ENCODE data around the gene ALDOB. TPM values are rescaled to one million over a fixed set of nuclear protein-coding genes. Genes with fewer than 3 reads are reported as not detected.
"Not testable (repeated sequence)": the region's sequence is repeated elsewhere in the genome, so short reads cannot be mapped to it uniquely, and the experiment has no call there.

ALDOB gene
- total and polyA plus RNA-seq, 2 of the 13 experiments (the other 11 are each of a cell fraction or from before 2014, with no cell fraction given): 0.29 to 0.97 TPM

DNA sequence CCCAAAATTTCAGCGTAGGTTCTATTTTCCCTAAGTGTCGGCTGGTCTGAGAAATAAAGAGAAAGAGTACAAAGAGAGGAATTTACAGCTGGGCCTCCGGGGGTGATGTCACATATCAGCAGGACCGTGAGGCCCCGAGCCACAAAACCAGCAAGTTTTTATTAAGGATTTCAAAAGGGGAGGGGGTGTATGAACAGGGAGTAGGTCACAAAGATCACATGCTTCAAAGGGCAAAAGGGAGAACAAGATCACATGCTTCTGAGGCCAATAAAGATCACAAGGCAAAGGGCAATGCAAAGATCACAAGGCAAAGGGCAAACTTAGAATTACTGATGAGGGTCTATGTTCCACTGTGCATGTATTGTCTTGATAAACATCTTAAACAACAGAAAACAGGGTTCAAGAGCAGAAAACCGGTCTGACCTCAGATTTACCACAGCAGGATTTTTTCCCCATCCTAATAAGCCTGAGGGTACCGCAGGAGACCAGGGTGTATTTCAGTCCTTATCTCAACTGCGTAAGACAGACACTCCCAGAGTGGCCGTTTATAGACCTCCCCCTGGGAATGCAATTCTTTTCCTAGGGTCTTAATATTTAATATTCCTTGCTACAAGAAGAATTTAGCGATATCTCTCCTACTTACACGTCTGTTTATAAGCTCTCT is 50.6 kb downstream of the ALDOB start, which contains the start of gene BAAT (continued):
- TF ChIP-seq, protein P1, sequence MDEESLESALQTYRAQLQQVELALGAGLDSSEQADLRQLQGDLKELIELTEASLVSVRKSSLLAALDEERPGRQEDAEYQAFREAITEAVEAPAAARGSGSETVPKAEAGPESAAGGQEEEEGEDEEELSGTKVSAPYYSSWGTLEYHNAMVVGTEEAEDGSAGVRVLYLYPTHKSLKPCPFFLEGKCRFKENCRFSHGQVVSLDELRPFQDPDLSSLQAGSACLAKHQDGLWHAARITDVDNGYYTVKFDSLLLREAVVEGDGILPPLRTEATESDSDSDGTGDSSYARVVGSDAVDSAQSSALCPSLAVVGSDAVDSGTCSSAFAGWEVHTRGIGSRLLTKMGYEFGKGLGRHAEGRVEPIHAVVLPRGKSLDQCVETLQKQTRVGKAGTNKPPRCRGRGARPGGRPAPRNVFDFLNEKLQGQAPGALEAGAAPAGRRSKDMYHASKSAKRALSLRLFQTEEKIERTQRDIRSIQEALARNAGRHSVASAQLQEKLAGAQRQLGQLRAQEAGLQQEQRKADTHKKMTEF (CRISPR knock-in tag; IDR thresholded peaks at IDR 0.05): 0 out of 2 replicates have a peak, but pooled peaks have one; percentile 32
- TF ChIP-seq, protein P2, sequence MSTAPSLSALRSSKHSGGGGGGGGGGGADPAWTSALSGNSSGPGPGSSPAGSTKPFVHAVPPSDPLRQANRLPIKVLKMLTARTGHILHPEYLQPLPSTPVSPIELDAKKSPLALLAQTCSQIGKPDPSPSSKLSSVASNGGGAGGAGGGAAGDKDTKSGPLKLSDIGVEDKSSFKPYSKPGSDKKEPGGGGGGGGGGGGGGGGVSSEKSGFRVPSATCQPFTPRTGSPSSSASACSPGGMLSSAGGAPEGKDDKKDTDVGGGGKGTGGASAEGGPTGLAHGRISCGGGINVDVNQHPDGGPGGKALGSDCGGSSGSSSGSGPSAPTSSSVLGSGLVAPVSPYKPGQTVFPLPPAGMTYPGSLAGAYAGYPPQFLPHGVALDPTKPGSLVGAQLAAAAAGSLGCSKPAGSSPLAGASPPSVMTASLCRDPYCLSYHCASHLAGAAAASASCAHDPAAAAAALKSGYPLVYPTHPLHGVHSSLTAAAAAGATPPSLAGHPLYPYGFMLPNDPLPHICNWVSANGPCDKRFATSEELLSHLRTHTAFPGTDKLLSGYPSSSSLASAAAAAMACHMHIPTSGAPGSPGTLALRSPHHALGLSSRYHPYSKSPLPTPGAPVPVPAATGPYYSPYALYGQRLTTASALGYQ (CRISPR knock-in tag; IDR thresholded peaks at IDR 0.05): peak; percentile 57; the same call in 1 of the 2 replicates
- TF ChIP-seq, protein P3, sequence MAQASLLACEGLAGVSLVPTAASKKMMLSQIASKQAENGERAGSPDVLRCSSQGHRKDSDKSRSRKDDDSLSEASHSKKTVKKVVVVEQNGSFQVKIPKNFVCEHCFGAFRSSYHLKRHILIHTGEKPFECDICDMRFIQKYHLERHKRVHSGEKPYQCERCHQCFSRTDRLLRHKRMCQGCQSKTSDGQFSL (CRISPR knock-in tag; IDR thresholded peaks at IDR 0.05): 0 out of 2 replicates have a peak, but pooled peaks have one; percentile 21
- 0 out of 2 replicates have a peak, but pooled peaks have one; percentile 14 for TF ChIP-seq THAP11 (CRISPR knock-in tag; IDR thresholded peaks at IDR 0.05)
- TF ChIP-seq MEIS2 (CRISPR knock-in tag; IDR thresholded peaks at IDR 0.05): 0 out of 2 replicates have a peak, but pooled peaks have one; percentile 27
- 0 out of 2 replicates have a peak, but pooled peaks have one; percentile 22 for TF ChIP-seq GATAD2A (CRISPR knock-in tag; IDR thresholded peaks at IDR 0.05)
- TF ChIP-seq, protein P4, sequence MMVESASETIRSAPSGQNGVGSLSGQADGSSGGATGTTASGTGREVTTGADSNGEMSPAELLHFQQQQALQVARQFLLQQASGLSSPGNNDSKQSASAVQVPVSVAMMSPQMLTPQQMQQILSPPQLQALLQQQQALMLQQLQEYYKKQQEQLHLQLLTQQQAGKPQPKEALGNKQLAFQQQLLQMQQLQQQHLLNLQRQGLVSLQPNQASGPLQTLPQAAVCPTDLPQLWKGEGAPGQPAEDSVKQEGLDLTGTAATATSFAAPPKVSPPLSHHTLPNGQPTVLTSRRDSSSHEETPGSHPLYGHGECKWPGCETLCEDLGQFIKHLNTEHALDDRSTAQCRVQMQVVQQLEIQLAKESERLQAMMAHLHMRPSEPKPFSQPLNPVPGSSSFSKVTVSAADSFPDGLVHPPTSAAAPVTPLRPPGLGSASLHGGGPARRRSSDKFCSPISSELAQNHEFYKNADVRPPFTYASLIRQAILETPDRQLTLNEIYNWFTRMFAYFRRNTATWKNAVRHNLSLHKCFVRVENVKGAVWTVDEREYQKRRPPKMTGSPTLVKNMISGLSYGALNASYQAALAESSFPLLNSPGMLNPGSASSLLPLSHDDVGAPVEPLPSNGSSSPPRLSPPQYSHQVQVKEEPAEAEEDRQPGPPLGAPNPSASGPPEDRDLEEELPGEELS (CRISPR knock-in tag; IDR thresholded peaks at IDR 0.05): peak; percentile 39; the same call in 1 of the 2 replicates
- TF ChIP-seq SOX6 (IDR thresholded peaks at IDR 0.05): not testable (repeated sequence)
- TF ChIP-seq SOX6 (CRISPR knock-in tag; IDR thresholded peaks at IDR 0.05): 0 out of 2 replicates have a peak, but pooled peaks have one; percentile 17
- TF ChIP-seq, protein P5, sequence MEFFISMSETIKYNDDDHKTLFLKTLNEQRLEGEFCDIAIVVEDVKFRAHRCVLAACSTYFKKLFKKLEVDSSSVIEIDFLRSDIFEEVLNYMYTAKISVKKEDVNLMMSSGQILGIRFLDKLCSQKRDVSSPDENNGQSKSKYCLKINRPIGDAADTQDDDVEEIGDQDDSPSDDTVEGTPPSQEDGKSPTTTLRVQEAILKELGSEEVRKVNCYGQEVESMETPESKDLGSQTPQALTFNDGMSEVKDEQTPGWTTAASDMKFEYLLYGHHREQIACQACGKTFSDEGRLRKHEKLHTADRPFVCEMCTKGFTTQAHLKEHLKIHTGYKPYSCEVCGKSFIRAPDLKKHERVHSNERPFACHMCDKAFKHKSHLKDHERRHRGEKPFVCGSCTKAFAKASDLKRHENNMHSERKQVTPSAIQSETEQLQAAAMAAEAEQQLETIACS (CRISPR knock-in tag; IDR thresholded peaks at IDR 0.05): 0 out of 2 replicates have a peak, but pooled peaks have one; percentile 20
- TF ChIP-seq ZFY (CRISPR knock-in tag; IDR thresholded peaks at IDR 0.05): 0 out of 2 replicates have a peak, but pooled peaks have one; percentile 25
- TF ChIP-seq NKX3-1 (CRISPR knock-in tag; IDR thresholded peaks at IDR 0.05): peak; percentile 68; the same call in 1 of the 2 replicates
- TF ChIP-seq ISL2 (CRISPR knock-in tag; IDR thresholded peaks at IDR 0.05): peak; percentile 25; the same call in 1 of the 2 replicates
- TF ChIP-seq ZNF878 (CRISPR knock-in tag; IDR thresholded peaks at IDR 0.05): peak; percentile 34; the same call in 1 of the 2 replicates
- TF ChIP-seq, protein P6, sequence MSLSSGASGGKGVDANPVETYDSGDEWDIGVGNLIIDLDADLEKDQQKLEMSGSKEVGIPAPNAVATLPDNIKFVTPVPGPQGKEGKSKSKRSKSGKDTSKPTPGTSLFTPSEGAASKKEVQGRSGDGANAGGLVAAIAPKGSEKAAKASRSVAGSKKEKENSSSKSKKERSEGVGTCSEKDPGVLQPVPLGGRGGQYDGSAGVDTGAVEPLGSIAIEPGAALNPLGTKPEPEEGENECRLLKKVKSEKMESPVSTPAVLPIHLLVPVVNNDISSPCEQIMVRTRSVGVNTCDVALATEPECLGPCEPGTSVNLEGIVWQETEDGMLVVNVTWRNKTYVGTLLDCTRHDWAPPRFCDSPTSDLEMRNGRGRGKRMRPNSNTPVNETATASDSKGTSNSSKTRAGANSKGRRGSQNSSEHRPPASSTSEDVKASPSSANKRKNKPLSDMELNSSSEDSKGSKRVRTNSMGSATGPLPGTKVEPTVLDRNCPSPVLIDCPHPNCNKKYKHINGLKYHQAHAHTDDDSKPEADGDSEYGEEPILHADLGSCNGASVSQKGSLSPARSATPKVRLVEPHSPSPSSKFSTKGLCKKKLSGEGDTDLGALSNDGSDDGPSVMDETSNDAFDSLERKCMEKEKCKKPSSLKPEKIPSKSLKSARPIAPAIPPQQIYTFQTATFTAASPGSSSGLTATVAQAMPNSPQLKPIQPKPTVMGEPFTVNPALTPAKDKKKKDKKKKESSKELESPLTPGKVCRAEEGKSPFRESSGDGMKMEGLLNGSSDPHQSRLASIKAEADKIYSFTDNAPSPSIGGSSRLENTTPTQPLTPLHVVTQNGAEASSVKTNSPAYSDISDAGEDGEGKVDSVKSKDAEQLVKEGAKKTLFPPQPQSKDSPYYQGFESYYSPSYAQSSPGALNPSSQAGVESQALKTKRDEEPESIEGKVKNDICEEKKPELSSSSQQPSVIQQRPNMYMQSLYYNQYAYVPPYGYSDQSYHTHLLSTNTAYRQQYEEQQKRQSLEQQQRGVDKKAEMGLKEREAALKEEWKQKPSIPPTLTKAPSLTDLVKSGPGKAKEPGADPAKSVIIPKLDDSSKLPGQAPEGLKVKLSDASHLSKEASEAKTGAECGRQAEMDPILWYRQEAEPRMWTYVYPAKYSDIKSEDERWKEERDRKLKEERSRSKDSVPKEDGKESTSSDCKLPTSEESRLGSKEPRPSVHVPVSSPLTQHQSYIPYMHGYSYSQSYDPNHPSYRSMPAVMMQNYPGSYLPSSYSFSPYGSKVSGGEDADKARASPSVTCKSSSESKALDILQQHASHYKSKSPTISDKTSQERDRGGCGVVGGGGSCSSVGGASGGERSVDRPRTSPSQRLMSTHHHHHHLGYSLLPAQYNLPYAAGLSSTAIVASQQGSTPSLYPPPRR (CRISPR knock-in tag; IDR thresholded peaks at IDR 0.05; ENCODE audit: borderline replicate concordance): 0 out of 2 replicates have a peak, but pooled peaks have one; percentile 18
